ENCODE measurements around the gene RSBN1L.

RSBN1L gene

DNA sequence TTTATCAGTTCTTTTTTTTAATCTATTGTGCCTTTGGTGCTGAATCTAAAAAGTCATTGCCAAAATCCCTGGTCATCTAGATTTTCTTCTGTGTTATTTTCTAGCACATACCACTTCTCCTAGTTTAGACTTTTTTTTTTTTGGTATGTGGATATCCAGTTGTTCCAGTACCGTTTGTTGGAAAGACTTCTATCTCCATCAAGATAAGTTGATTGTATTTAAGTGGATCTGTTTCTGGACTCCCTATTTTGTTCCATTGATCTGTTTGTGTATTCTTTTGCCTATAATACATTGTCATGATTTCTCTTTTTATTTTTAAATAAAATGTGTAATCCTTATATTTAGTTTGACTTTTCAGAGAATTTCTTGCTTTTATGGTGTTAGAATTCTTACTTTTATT lies 35.5 kb downstream of the RSBN1L start:
- no peak for DNase-seq (ENCODE audit: low read depth, low spot score)

DNA sequence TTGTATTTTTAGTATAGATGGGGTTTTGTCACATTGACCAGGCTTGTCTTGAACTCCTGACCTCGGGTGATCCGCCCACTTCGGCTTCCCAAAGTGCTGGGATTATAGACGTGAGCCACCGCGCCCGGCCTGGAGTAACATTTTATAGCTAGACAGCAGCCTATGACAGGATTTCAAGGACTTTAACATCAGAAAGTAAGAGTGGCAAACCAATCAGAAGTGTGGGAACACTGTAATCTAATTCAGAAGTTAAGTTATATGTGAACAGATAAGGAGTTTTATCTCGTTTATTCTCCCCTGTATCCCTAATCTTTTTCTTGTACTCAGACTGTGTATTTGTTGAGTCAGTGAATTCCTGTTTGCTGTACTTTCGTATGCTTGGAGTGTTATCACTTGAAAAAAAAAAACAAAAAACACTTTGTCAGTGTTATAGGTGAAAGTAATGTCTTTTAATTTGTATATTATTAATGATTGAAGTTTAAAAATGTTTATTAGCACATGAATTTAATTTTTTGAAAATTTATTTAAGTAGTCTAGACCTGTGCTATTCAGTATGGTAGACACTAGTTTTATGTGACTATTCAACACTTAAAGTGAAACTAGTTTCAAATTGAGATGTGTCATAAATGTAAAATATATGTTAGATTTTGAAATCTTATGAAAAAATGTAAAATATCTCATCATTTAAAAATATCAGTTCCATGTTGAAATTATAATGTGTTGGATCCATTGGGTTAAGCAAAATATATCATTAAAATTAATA lies 38.6 kb downstream of the RSBN1L start:
- DNase-seq (ENCODE audit: low read depth, low spot score): no peak

DNA sequence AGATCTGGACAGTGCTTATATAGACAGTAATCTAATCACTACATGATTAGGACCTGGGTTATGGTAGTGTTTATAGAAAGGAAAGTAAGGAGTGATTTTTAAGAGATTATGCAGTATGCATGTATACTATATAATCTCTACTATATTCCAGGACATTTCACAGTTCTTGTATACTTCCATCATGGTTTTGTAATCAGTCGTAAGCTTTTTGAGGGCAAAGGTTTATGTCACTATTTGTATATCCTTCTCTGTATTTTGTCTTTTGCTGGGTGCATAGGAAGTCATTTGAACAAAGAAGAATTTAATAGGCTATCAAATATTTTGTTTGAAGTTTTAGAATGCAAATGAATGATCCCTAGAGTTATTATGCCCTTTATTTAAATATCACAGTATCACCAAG lies 39.2 kb downstream of the RSBN1L start:
- DNase-seq (ENCODE audit: low read depth, low spot score): no peak

DNA sequence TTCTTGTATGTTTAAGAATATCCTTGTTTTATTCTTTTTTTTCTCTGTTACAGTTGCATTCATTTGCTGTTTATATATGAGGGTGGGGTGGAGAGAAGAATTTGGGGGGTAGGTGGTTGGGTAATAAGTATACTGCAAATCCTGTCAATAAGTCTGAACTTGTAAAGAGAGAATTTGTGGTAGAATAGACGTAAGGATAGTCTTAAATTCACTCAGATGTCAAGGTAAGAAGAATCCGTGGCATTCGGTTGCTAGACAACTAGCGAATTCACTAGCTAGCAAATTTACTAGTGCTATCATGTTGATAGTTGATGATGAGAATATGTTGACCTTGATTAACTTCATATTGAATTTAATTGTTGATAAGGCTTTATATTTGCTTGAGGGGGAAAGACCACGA lies 40.7 kb downstream of the RSBN1L start:
- no peak for DNase-seq (ENCODE audit: low read depth, low spot score)

DNA sequence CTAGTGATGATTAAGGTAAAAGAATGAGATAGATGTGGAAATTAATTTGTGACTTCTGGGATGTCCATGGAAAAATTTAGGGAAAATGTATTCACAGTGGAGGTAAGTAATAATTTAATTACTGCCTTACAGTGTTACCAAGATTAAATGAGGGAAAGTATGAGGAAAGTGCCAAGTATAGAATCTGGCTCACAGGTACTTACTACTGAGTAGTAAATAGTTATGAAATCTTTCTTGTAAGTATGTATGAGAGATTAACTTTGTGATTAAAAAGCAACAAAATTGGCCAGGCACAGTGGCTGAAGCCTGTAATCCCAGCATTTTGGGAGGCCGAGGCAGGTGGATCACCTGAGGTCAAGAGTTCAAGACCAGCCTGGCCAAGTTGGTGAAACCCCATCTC lies 42.1 kb downstream of the RSBN1L start:
- no peak for DNase-seq (ENCODE audit: low read depth, low spot score)

DNA sequence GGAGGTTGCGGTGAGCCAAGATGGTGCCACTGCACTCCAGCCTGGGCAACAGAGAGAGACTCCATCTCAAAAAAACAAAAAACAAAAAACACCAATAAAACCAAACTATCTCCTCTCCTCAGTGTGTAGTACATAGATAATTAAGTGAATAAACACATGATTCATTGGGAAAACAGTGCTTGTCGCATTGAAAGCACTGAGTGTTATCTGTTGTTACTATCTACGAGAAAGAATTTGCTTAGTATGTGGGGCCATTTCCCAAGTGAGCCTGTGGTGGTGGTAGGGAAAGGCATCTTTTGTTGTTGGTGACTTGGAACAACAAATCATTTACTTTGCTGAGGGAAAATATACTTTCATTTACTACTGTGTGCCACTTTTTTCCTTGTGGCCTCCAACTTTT lies 42.6 kb downstream of the RSBN1L start:
- DNase-seq (ENCODE audit: low read depth, low spot score): no peak

DNA sequence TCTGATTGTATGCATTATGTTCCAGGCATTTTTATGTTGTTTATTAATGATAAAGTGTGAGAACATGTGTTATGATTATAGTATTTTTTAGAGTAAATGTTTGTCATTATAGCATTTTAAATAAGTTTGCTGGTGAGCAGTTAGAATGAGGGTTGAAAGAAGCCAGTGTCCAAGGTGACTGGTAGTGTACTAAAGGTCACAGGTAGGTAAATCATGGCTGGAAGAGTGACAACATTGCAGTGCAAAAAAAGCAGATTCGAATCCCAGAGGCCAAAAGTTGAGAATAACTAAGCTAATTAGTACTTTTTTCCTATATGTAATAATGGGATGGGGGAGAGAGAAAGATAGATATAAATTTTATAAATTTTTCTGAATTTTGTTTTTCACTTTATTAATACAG lies 44.0 kb downstream of the RSBN1L start:
- no peak for DNase-seq (ENCODE audit: low read depth, low spot score)

DNA sequence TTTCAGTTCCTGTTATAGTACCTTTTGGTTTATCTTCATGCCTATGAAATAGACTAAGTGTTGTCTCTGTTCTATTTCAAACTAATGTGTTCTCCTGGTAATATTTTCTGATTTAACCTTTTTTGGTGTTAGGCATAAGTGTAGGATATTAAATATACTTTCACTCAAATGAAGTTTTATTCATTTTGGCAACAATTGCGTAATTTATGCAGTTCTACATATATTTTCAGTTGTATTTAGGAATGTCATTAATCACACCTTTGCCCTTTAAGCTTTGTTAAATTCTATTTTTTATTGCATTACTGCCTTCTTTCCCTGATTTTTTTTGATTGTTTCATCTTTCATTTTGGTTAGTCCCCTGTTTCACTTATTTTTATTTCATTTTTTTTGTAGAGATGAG lies 47.3 kb downstream of the RSBN1L start:
- DNase-seq (ENCODE audit: low read depth, low spot score): no peak

DNA sequence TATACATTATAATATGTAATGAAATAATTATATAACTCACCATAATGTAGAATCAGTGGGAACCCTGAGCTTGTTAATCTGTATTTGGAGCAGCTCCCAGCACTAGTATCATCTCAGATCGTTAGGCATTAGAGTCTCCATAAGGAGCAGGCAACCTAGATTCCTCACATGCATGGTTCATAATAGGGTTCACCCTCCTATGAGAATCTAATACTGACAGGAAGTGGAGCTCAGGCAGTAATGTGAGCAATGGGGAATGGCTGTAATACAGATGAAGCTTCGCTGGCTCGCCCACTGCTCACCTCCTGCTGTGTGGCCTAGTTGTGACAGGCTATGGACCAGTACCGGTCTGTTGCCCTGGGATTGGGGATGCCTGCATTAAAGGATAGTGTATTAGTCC lies 49.5 kb downstream of the RSBN1L start:
- DNase-seq (ENCODE audit: low read depth, low spot score): no peak

DNA sequence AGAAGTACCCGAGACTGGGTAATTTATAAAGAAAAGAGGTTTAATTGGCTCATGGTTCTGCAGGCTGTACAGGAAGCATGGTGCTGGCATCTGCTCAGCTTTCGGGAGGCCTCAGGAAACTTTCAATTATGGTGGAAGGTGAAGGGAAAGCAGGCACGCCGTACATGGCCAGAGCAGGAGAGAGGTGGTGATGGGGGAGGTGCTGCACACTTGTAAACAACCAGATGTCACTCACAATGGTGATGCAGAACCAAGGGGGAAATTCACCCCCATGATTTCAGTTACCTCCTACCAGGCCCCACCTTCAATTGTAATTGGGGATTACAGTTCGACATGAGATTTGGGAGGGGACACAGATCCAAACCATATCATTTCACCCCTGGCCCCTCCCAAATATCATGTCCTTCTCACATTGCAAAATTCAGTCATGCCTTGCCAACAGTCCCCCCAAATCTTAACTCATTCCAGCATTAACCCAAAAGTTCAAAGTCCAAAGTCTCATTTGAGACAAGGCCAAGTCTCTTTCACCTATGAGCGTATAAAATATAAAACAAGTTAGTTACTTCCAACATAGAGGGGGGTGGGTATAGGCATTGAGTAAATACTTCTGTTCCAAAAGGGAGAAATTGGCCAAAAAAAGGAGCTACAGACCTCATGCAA lies 50.0 kb downstream of the RSBN1L start:
- no peak for DNase-seq (ENCODE audit: low read depth, low spot score)

DNA sequence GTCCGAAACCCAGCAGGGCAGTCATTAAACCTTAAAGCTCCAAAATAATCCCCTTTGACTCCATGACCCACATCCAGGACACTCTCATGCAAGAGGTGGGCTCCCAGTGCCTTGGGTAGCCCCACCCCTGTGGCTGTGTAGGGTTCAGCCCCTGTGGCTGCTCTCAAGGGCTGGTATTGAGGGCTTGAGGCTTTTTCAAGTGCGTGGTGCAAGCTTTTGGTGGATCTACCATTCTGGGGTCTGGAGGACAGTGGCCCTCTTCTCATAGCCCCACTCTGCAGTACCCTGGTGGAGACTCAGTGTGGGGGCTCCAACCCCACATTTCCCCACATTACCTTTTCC lies 50.5 kb downstream of the RSBN1L start:
- DNase-seq (ENCODE audit: low read depth, low spot score): no peak

DNA sequence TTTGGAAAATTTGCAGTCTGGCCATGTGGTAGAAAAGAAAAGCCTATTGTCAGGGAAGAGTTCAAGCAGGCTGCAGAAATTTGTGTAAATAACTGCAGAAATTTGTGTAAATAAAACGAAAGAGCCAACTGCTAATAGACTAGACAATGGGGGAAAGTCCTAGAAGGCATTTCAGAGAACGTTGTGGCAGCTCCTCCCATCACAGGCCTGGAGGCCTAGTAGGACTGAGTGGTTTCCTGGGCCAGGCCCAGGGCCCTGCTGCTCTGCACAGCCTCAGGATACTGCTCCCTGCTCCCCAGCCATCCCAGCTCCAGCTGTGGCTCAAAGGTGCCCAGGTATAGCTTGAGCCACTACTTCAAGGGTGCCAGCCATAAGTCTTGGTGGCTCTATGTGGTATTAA lies 50.9 kb downstream of the RSBN1L start:
- DNase-seq (ENCODE audit: low read depth, low spot score): no peak

DNA sequence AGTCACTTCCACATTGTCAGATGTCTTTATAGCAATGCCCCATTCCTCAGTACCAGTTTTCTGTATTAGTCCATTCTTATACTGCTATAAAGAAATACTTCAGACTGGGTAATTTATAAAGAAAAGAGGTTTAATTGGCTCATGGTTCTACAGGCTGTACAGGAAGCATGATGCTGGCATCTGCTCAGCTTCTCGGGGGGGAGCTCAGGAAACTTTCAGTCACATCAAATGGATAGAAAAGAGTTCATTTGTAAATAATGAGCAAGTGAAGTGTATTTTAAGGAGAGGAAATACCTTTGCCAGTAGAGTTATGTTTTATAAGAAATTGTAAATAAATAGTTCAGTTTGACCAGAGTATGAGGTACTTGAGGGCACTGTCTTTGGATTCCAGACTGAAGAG lies 51.5 kb downstream of the RSBN1L start:
- no peak for DNase-seq (ENCODE audit: low read depth, low spot score)

DNA sequence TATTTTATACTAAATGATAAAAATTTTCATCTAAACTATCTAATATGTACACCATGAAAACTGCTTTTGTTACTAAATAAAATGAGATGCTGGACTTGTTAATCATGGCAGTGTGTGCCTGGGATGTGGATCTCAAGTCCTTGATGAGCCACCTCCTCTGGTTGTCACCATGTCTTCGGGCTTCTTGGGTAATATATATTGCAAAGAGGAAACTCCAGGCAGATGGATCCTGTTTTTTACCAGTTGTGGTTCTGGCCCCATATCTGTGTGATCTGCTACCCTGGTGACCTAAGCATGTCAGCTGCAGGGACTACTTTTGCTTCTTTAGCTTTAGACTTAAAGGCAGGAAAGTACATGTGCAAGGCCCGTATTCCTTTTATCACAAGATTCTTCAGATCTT lies 55.8 kb downstream of the RSBN1L start:
- no peak for DNase-seq (ENCODE audit: low read depth, low spot score)

DNA sequence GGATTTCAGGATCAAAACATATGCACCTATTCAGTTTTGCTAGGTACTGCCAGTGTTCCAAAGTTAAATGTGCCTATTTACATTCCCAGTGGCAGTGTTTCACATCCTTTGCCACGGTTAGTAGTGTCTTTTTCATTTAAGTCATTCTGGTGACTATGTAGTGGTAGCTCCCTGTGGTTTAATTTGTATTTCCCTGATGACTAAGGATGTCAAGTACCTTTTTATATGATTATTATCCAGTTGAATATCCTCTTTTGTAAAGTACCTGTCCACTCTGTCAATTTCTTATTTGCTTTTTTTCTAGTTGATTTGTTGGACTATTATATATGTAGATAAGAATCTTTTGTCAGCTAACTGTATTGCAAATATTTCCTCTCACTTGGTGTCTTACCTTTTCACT lies 56.9 kb downstream of the RSBN1L start:
- no peak for DNase-seq (ENCODE audit: low read depth, low spot score)

DNA sequence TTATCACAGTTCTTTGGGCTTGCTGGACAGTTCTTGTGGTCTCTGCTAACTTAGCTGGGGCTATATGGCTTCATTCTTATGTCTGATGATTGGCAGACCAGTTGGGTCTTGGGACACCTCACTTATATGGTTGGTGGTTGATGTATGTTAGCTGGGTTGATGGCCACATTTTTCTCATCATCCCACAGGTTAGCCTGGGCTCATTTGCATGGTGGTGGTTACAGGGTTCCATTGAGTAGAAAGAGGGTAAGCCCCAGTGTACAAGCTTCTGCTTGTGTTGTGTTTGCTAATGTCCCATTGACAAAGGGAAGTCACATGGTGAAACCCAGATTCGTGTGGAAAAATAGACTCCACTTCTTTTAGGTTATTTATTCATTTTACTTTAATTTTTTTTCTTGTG lies 61.3 kb downstream of the RSBN1L start:
- no peak for DNase-seq (ENCODE audit: low read depth, low spot score)

DNA sequence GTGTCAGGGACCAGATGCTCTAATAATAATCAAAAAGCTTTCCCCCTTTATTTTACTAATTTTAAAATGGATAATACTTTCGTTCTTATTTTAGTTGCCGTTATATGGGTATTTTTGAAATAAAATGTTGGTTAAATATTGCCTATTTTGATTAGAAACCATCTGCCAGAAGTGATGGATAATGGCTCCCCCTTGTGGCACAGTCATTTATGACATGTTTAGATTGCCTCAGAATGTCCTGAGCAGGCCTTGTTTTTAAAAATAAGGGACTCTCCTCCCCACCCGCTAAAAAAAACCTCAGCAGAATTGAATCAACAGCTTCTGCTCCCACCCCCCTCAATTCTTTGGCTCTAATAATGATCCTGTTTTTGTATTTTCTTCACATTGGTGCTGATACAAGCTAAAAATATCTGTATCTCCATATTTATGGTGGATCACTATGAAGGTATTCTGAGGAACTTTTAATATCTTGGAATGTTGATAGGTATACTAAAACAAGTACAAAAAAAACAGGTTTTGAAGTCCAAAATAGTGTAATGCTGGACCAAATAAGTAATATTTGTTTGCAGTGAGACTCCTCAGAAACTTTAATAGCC lies 63.1 kb downstream of the RSBN1L start:
- DNase-seq (ENCODE audit: low read depth, low spot score): peak; percentile 41

DNA sequence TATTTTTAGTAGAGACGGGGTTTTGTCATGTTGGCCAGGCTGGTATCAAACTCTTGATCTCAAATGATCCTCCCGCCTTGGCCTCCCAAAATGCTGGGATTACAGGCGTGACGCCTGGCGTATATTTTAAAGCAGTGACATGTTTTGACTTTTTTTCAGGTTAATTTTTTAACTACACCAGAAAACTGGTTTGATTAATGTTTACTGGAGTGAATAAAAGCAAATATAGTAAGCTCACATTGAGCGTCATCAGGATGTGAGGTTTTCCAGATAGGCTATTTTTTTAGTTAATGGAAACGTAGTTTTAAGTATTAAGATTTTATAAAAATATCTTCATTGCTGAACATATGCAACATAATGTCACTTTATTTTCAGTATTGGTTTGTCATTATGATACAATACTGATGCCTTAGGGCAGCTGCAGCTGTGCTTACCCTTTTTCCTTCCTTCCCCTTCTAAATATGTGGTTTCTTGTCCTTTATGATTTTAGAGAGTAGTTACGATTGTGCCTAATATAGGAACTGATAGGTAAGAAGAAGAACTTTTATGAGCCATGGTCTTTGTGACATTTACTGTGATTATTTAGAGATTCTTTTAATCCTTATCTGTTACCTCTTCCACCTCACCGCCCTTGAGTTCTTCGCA lies 64.7 kb downstream of the RSBN1L start:
- DNase-seq (ENCODE audit: low read depth, low spot score): no peak

DNA sequence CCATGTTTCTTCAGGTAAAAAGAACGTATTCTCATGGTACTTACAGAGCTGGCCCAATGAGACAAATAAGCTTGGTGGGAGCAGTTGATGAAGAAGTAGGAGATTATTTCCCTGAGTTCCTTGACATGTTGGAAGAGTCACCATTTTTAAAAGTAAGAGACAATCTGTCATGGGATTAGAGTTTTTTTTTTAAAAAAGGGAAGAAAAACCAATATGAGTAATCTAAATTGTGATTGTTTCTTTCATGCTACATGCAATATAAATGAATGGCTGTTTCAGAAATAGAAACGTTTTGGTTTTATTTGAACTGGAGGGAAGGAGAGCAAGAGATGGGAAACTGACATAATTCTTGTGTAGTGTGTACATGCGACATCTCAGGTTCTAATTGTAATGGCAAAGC lies 69.2 kb downstream of the RSBN1L start:
- DNase-seq (ENCODE audit: low read depth, low spot score): no peak

DNA sequence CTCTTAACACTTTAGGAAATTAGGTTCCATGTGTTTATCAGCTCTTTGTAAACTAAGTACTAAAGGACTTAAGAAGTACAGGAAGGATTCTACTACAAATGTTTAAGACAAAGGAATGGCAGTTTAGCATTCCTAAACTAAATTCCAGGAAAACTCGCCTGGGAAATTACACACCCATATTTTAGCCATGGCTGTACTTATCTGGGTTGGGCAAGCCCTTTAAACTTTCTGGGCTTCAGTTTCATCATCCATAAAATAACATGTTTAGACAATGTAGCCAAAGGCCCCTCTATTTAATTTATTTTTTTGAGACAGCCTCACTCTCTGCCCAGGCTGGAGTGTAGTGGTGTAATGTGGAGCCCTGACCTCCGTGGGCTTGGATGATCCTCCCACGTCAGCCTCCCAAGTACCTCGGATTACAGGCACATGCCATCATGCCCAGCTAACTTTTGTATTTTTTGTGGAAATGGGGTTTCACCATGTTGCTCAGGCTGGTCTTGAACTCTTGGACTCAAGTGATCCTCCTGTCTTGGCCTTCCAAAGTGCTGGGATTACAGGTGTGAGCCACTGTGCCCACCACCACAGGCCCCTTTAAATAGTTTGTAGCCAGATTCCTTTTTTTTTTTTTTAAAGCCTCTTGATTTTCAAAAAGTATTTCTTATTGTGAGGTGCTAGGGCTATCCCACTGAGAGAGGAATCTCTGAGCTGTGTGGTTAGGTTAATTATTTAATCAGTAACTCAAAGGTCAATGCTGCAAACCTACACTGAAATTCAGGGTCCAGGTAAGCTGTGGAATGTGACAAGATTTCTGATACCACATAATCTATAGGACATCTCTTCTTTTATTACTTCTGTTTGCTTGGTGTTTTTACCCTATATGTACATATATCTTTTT lies 69.9 kb downstream of the RSBN1L start:
- no peak for DNase-seq (ENCODE audit: low read depth, low spot score)

DNA sequence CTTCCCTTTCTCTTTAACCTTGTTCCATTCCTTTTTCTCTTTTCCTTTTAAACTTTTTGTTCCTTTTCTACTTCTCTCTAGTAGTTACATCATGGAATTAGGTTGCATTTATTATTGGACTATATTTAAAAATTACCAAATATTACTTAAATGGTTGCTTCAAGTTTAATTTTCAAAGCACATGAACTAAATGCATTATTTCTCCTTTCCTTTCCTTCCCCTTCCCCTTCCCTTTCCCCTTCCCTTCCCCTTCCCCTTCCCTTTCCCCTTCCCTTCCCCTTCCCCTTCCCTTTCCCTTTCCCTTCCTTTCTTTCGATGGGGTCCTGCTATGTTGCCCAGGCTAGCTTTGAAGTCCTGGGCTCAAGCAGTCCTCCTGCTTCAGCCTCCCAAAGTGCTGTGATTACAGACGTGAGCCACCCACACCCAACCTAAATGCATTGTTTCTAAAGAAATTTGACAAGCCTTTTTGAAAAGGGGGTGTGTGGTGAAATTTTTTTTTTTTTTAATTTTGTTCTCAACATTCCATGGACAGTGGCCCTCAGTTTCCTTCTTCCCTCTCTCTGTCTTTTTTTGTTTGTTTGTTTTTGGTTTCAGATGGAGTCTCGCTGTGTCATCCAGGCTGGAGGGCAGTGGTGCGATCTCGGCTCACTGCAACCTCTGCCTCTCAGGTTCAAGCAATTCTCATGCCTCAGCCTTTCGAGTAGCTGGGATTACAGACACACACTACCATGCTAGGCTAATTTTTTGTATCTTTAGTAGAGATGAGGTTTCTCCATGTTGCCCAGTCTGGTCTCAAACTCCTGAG lies 70.7 kb downstream of the RSBN1L start:
- no peak for DNase-seq (ENCODE audit: low read depth, low spot score)
